ENCODE results near the gene AGAP3. TPM values are rescaled to one million over a fixed set of nuclear protein-coding genes. Genes with fewer than 3 reads are reported as not detected.
A peak's percentile ranks its signal among the peaks of the same experiment; 100 is the strongest.

The AGAP3 gene
- total RNA-seq, 2 experiments from 2014 or later, result 20.6 to 22.0 TPM

DNA sequence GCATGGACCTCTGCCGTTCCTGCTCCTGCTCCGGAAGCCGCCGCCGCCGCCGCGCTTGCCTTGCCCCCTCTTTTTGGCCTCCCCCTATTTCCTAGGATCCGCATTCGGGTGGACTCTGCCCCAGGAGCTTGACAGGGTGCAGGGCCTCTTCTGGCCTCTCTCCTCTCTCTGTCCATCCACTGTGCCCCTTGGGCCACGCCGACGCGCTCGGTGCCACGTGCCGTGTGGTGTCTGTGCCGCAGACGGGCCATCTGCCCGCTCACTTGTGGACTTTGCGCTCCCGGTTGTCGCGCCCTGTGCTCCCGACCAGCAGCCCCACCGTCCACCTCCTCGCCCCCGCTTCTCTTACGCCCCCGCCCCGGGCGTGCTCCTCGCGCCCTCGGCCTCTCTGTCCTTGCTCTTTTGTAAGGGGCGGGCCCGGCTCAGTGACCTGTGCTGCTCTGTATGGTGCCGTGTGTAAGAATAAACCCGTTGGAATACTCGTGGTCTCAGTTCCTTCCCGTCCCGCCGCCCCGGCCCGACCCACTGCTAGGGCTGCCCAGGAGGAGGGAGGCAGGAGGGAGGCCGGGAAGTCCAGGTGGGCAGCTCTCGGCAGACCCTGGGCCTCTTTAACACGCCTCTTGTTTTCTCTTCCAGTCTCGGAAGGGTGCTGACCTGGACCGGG, 37.0 kb downstream of the AGAP3 start:
- intact Hi-C loops (cut with micrococcal nuclease), result no loop called here
- ATAC-seq, result no peak

DNA sequence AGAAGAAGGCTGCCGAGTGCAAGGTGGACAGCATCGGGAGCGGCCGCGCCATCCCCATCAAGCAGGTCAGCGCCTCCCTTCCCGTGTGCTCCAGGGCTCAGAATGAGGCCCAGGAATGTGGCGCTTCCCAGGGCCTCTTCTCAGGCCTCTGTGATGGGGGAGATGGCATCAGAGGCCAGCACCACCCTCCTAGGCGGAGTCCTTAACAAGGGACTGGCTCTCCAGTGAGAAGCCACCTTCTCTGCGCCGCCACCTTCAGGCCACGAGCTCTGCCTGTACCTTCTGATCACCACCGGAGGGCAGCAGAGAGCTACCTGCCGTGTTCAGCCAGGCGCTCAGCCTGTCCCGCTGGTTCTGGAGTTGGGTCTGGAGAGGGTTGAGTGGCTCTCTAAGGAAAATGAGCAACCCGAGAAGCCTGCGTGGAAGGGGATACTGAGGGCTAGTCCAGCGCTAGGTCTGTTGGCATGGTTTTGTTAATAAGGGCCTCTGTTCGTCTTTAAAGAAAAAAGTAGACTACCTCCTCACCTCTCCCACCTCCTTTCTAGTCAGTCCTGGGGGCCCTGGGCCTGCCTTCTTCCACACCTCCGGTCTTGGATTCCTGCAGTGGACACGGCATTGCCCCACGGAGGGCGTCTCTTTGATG, 37.7 kb downstream of the AGAP3 start:
- Mint-ChIP-seq H3K27me3 (no peaks in the 10 kb centered on the region), H3K4me1 (ENCODE audit: low read depth) (no peaks in the 10 kb centered on the region), H3K9me3 (no peaks in the 10 kb centered on the region), H3K36me3 (ENCODE audit: low read depth) (peaks cover 5% of the 10 kb centered on the region), H3K4me3 (no peak overlapping the region), H3K27ac (no peak overlapping the region)
- TF ChIP-seq, protein P1, sequence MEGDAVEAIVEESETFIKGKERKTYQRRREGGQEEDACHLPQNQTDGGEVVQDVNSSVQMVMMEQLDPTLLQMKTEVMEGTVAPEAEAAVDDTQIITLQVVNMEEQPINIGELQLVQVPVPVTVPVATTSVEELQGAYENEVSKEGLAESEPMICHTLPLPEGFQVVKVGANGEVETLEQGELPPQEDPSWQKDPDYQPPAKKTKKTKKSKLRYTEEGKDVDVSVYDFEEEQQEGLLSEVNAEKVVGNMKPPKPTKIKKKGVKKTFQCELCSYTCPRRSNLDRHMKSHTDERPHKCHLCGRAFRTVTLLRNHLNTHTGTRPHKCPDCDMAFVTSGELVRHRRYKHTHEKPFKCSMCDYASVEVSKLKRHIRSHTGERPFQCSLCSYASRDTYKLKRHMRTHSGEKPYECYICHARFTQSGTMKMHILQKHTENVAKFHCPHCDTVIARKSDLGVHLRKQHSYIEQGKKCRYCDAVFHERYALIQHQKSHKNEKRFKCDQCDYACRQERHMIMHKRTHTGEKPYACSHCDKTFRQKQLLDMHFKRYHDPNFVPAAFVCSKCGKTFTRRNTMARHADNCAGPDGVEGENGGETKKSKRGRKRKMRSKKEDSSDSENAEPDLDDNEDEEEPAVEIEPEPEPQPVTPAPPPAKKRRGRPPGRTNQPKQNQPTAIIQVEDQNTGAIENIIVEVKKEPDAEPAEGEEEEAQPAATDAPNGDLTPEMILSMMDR (IDR thresholded peaks at IDR 0.05), result peak; percentile 94
- ATAC-seq (peak; percentile 99), DNase-seq (peak; percentile 87)
- intact Hi-C loops (cut with micrococcal nuclease), result loop anchor here (1.0 kb wide), 1 partner anchor 48 kb away; no protein-coding TSS in a partner anchor
- ChIA-PET CTCF (interaction anchor here (0.6 to 2.1 kb wide), 47 partner anchors 8 to 324 kb away, joined by 3 to 23 read pairs (median 4); partner anchors contain the start of genes ABCF2 and TMUB1), POLR2A (interaction anchor here (0.6 kb wide), 1 partner anchor 140 kb away, joined by 3 read pairs; no protein-coding TSS in a partner anchor)

More for the DNA sequence above, 37.0 kb downstream of the AGAP3 start:
- Mint-ChIP-seq H3K36me3 (ENCODE audit: low read depth) (peaks cover 5% of the 10 kb centered on the region), H3K4me3 (no peak overlapping the region), H3K4me1 (ENCODE audit: low read depth) (no peaks in the 10 kb centered on the region), H3K9me3 (no peaks in the 10 kb centered on the region), H3K27ac (no peak overlapping the region), H3K27me3 (no peaks in the 10 kb centered on the region)
- TF ChIP-seq, protein P1 (IDR thresholded peaks at IDR 0.05), result no peak
- DNase-seq, result no peak
- POLR2A ChIA-PET, result interaction anchor here (0.6 kb wide), 1 partner anchor 141 kb away, joined by 3 read pairs; no protein-coding TSS in a partner anchor
- CTCF ChIA-PET, result interaction anchor here (0.6 to 2.1 kb wide), 44 partner anchors 8 to 325 kb away, joined by 3 to 23 read pairs (median 4); partner anchors contain the start of genes ABCF2 and TMUB1

DNA sequence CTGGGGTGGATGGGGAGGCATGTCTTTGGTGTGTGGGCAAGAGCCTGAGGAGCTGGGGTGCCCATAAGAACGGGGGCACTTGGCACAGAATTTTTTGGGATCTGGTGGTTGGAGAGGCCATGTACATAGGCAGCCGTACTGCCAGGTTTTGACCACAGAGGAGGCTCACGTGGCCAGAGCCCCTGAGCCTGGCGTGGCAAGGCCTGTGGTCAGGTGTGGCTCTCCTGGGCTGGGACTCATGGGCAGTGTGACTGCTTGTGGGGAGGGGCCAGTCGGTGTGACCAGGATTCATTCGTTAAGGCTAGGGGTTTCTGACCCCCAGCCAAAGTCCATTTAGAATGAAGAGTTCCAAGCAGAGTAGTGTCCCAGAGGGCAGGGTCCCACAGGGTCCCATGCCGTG, 38.2 kb downstream of the AGAP3 start:
- H3K4me1 Mint-ChIP-seq (ENCODE audit: low read depth), result no peaks in the 10 kb centered on the region
- no peaks in the 10 kb centered on the region for H3K27me3 Mint-ChIP-seq
- peaks cover 5% of the 10 kb centered on the region for H3K36me3 Mint-ChIP-seq (ENCODE audit: low read depth)
- H3K4me3 Mint-ChIP-seq, result no peak overlapping the region
- CTCF ChIA-PET, result interaction anchor here (0.7 to 2.1 kb wide), 39 partner anchors 9 to 323 kb away, joined by 3 to 23 read pairs (median 4); partner anchors contain the start of genes ABCF2 and TMUB1
- no peak overlapping the region for H3K27ac Mint-ChIP-seq
- H3K9me3 Mint-ChIP-seq, result no peaks in the 10 kb centered on the region
- ATAC-seq, result no peak
- DNase-seq, result no peak
- intact Hi-C loops (cut with micrococcal nuclease), result loop anchor here (1.0 kb wide), 1 partner anchor 48 kb away; no protein-coding TSS in a partner anchor
- POLR2A ChIA-PET, result no interaction called here
- TF ChIP-seq, protein P1 (IDR thresholded peaks at IDR 0.05), result no peak

DNA sequence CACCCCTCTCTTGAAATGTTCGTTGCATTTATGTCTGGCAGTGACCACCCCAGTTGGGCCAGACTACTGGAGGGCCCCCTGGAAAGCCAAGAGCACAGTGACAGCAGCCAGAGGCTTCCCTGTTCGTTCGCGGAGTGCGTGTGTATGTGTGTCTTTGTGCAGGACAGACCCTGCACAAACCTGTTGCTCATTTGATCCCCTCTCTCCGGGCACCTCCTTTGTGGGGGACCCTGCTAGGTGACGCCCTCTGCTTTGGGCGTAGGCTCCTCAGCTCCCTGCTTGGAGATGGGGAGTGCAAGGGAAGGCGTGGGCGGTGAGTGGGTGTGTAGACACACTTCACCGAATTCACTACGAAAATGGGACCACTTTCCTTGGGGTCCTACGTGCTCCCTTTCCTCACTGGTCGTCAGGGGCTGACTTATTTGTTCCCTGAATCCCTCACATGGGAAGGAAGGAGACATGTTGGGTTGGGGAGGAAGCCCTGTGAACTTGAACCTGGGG, 38.7 kb downstream of the AGAP3 start:
- H3K36me3 Mint-ChIP-seq (ENCODE audit: low read depth), result peaks cover 5% of the 10 kb centered on the region
- POLR2A ChIA-PET, result no interaction called here
- intact Hi-C loops (cut with micrococcal nuclease), result loop anchor here (1.0 kb wide), 1 partner anchor 47 kb away; no protein-coding TSS in a partner anchor
- H3K4me1 Mint-ChIP-seq (ENCODE audit: low read depth), result no peaks in the 10 kb centered on the region
- H3K27ac Mint-ChIP-seq, result no peak overlapping the region
- no peaks in the 10 kb centered on the region for H3K9me3 Mint-ChIP-seq
- no peaks in the 10 kb centered on the region for H3K27me3 Mint-ChIP-seq
- CTCF ChIA-PET, result interaction anchor here (0.9 to 2.1 kb wide), 23 partner anchors 9 to 323 kb away, joined by 3 to 23 read pairs (median 4); partner anchors contain the start of genes ABCF2 and TMUB1
- DNase-seq (no peak), ATAC-seq (no peak)
- TF ChIP-seq, protein P1 (IDR thresholded peaks at IDR 0.05), result no peak
- H3K4me3 Mint-ChIP-seq, result no peak overlapping the region
